Fibroblast of lung (primary cell): ENCODE results near the gene AP1S2.

Source experiments
- EZH2 ChIP-seq: IDR thresholded peaks from 2 replicates; pipeline ENCODE4 v1.5.1; 2012; ENCODE audit warnings: low read length, control low read depth, mild to moderate bottlenecking; ENCODE audit errors: missing control alignments
- TF ChIP-seq, protein P1 (sequence below), 2 donors: IDR thresholded peaks in 1 of 2; conservative IDR thresholded peaks in 1 of 2; 1 replicate in 1 of 2; 2 replicates in 1 of 2; pipeline ENCODE4 v1.5.1; 2011 to 2012; ENCODE audit warnings: low read length in 2 of 2, control low read depth in 1 of 2, inconsistent platforms in 1 of 2, low read depth in 1 of 2, mild to moderate bottlenecking in 1 of 2

DNA sequence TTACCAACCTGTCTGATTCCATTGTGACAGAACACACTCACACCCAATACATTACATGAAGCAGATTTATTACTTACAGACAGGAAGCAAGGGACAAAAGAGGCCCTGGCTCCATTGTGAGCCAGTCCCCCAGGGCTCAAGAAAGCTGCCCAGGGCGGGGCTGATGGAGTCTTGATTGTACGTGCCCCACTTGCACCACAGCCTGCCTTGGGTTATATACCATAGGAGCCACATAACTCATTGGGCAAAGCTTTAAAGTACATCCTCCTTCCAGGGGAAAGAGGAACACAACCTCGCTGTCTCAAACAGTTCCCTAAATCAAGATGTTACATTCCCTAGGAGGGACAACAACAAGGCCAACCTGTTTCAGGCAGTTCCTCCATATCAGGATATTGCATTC, 67.7 kb downstream of the AP1S2 start:
- TF ChIP-seq, protein P1, sequence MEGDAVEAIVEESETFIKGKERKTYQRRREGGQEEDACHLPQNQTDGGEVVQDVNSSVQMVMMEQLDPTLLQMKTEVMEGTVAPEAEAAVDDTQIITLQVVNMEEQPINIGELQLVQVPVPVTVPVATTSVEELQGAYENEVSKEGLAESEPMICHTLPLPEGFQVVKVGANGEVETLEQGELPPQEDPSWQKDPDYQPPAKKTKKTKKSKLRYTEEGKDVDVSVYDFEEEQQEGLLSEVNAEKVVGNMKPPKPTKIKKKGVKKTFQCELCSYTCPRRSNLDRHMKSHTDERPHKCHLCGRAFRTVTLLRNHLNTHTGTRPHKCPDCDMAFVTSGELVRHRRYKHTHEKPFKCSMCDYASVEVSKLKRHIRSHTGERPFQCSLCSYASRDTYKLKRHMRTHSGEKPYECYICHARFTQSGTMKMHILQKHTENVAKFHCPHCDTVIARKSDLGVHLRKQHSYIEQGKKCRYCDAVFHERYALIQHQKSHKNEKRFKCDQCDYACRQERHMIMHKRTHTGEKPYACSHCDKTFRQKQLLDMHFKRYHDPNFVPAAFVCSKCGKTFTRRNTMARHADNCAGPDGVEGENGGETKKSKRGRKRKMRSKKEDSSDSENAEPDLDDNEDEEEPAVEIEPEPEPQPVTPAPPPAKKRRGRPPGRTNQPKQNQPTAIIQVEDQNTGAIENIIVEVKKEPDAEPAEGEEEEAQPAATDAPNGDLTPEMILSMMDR (conservative IDR thresholded peaks at IDR 0.05 in 1 of 2, IDR thresholded peaks at IDR 0.05 in 1 of 2; ENCODE audit: low read depth in 1 of 2, low read length in 2 of 2) = no peak
- TF ChIP-seq EZH2 = no peak
